CD14-positive monocyte (primary cell): ENCODE data around the gene GOLIM4. TPM values are rescaled to one million over a fixed set of nuclear protein-coding genes. Genes with fewer than 3 reads are reported as not detected.

ENCODE experiments used
- DNase-seq, 3 donors: peaks; one replicate each; pipeline ENCODE4 v3.0.0-alpha.2; 2011 to 2022
- H2AFZ ChIP-seq: 2 replicates; pipeline ENCODE4 v1.6.0; 2012; ENCODE audit warnings: mild to moderate bottlenecking, low read depth, low read length, inconsistent platforms; ENCODE audit not compliant: insufficient read depth, poor library complexity, severe bottlenecking
- H3K27ac ChIP-seq, 2 donors: 1 replicate in 1 of 2; 2 replicates in 1 of 2; pipeline ENCODE4 v1.5.1; 2012 to 2013; ENCODE audit warnings: low read length in 2 of 2, control low read depth in 1 of 2, inconsistent platforms in 1 of 2, low read depth in 1 of 2, mild to moderate bottlenecking in 1 of 2
- H3K27me3 ChIP-seq, 2 donors: one replicate each; pipeline versions ENCODE4 v1.6.0 to v1.6.1; 2011 to 2013; ENCODE audit warnings: low read length in 2 of 2; ENCODE audit not compliant: control insufficient read depth in 2 of 2, insufficient read depth in 2 of 2
- H3K36me3 ChIP-seq, 2 donors: replicated peaks in 1 of 2; 1 replicate in 1 of 2; 2 replicates in 1 of 2; pipeline versions ENCODE4 v1.5.1 to v1.6.1; 2012 to 2013; ENCODE audit warnings: low read length in 2 of 2, control low read depth in 1 of 2, inconsistent platforms in 1 of 2, mild to moderate bottlenecking in 1 of 2; ENCODE audit not compliant: insufficient read depth in 2 of 2, control insufficient read depth in 1 of 2
- H3K4me1 ChIP-seq, 2 donors: 1 replicate in 1 of 2; 2 replicates in 1 of 2; pipeline versions ENCODE4 v1.5.1 to v1.6.1; 2012 to 2013; ENCODE audit warnings: low read length in 2 of 2, control low read depth in 1 of 2, inconsistent platforms in 1 of 2, mild to moderate bottlenecking in 1 of 2, moderate library complexity in 1 of 2; ENCODE audit not compliant: insufficient read depth in 2 of 2, control insufficient read depth in 1 of 2
- H3K4me2 ChIP-seq: replicated peaks from 2 replicates; pipeline ENCODE3; 2012; ENCODE audit warnings: low read length, moderate library complexity, mild to moderate bottlenecking; ENCODE audit not compliant: poor library complexity, severe bottlenecking; ENCODE audit errors: extremely low read depth
- H3K4me3 ChIP-seq, 3 experiments: fragments of 200-600 bp in 1 of 3; sonication (generic) in 1 of 3; replicated peaks in 1 of 3; 1 replicate in 2 of 3; 2 replicates in 1 of 3; pipeline ENCODE4 v1.5.1; 2011 to 2013; ENCODE audit warnings: low read length in 3 of 3, mild to moderate bottlenecking in 3 of 3, control low read depth in 2 of 3, low read depth in 2 of 3, inconsistent platforms in 1 of 3, moderate library complexity in 1 of 3
- H3K79me2 ChIP-seq: 2 replicates; pipeline ENCODE4 v1.6.0; 2012; ENCODE audit warnings: mild to moderate bottlenecking, control low read depth, inconsistent platforms, low read length, moderate library complexity; ENCODE audit not compliant: insufficient read depth
- H3K9ac ChIP-seq: 2 replicates; pipeline ENCODE4 v1.6.0; 2017; ENCODE audit warnings: low read length, mild to moderate bottlenecking; ENCODE audit not compliant: insufficient read depth, poor library complexity, severe bottlenecking
- H3K9me3 ChIP-seq, 2 donors: replicated peaks in 1 of 2; 1 replicate in 1 of 2; 2 replicates in 1 of 2; pipeline versions ENCODE4 v1.5.1 to v1.6.1; 2012 to 2013; ENCODE audit warnings: low read length in 2 of 2, control low read depth in 1 of 2; ENCODE audit not compliant: control insufficient read depth in 1 of 2, insufficient read depth in 1 of 2
- H4K20me1 ChIP-seq: 2 replicates; pipeline ENCODE4 v1.6.0; 2012; ENCODE audit warnings: mild to moderate bottlenecking, low read length, control low read depth, moderate library complexity; ENCODE audit not compliant: insufficient read depth
- H3K27ac Mint-ChIP-seq, 7 donors: one replicate each; pipeline ENCODE4 v1.8.0; 2020; ENCODE audit warnings: mild to moderate bottlenecking in 7 of 7, mixed read lengths in 7 of 7, moderate library complexity in 6 of 7, inconsistent platforms in 2 of 7
- H3K27me3 Mint-ChIP-seq, 3 donors: one replicate each; pipeline ENCODE4 v1.8.0; 2021 to 2022; ENCODE audit warnings: low read depth in 3 of 3, mild to moderate bottlenecking in 3 of 3, mixed read lengths in 3 of 3, moderate library complexity in 3 of 3, inconsistent platforms in 1 of 3
- H3K36me3 Mint-ChIP-seq, 2 donors: one replicate each; pipeline ENCODE4 v1.8.0; 2020; ENCODE audit warnings: mixed read lengths in 2 of 2, inconsistent platforms in 1 of 2, mild to moderate bottlenecking in 1 of 2
- H3K4me1 Mint-ChIP-seq: one replicate; pipeline ENCODE4 v1.8.0; 2020; ENCODE audit warnings: mild to moderate bottlenecking, mixed read lengths
- H3K4me3 Mint-ChIP-seq, 2 donors: one replicate each; pipeline ENCODE4 v1.8.0; 2020; ENCODE audit warnings: mild to moderate bottlenecking in 2 of 2, mixed read lengths in 2 of 2, moderate library complexity in 1 of 2
- H3K9me3 Mint-ChIP-seq, 7 donors: one replicate each; pipeline ENCODE4 v1.8.0; 2020 to 2022; ENCODE audit warnings: mixed read lengths in 7 of 7, mild to moderate bottlenecking in 6 of 7, moderate library complexity in 6 of 7, inconsistent platforms in 2 of 7
- CTCF ChIP-seq: fragments of 200-600 bp; IDR thresholded peaks from one replicate; pipeline ENCODE4 v1.8.0; 2022; ENCODE audit warnings: antibody characterized with exemption, mild to moderate bottlenecking
- WGBS: methylation state at CpG from one replicate; pipeline ENCODE4 v1.1.5; 2013; ENCODE audit warnings: missing lambda C conversion rate; ENCODE audit not compliant: insufficient coverage; 5-methylcytosine and 5-hydroxymethylcytosine counted together
- intact Hi-C, 2 donors: fragments of 100-400 bp; cut with micrococcal nuclease; formaldehyde crosslinking; loops; one replicate each; pipeline versions ENCODE4 v1.15.0 to v1.15.1; 2023
- polyA plus RNA-seq, 3 donors: library from polyadenylated mRNA; depleted of rRNA in 1 of 3; unstranded in 2 of 3; stranded (reverse) in 1 of 3; fragments of 300-500 nt in 2 of 3; fragments of >200 nt in 1 of 3; fragmentation: Illumina TruSeq in 2 of 3; gene quantifications; 1 replicate in 2 of 3; 2 replicates in 1 of 3; pipeline ENCODE4 v1.2.3, GENCODE V29; 2012 to 2021

The GOLIM4 gene
- polyA plus RNA-seq, 3 donors, result 3.5 to 6.4 (median 5.8) TPM

DNA sequence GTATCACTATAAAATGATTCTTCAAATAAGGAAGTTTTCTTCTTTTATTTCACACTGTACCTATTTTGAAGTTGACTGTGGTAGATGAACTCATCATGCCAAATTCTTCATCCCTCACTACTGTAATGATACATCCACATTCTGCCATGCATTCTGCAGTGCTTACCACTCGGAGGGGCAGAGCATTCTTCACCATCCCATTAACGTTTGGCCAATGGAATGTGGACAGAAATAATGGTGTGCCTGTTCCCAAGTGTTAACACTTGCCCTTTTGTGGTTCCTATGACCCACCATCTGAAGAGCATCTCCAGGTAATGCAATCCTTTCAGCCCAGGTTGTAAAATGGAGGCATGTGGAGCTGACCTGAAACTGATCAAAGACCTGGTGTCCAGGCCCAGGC lies 18.6 kb downstream of the GOLIM4 start:
- H3K27me3 ChIP-seq, result no peaks in the 10 kb centered on the region
- Mint-ChIP-seq H3K36me3 (peaks cover 3 to 4% of the 10 kb centered on the region in 2 donors), H3K27ac (no peak overlapping the region), H3K27me3 (no peaks in the 10 kb centered on the region), H3K4me3 (no peak overlapping the region), H3K9me3 (no peaks in the 10 kb centered on the region), H3K4me1 (peaks cover 7% of the 10 kb centered on the region)
- no peaks in the 10 kb centered on the region for H3K9me3 ChIP-seq
- no peak overlapping the region for H2AFZ ChIP-seq
- intact Hi-C loops, result no loop called here
- H3K4me2 ChIP-seq, result no peak overlapping the region
- peaks cover 11% of the 10 kb centered on the region for H3K79me2 ChIP-seq
- no peak overlapping the region for H3K9ac ChIP-seq
- no CpG with 5 or more reads among the region's 2 CpGs for WGBS
- TF ChIP-seq CTCF, result no peak
- H4K20me1 ChIP-seq, result no peaks in the 10 kb centered on the region
- no peaks in the 10 kb centered on the region for H3K4me1 ChIP-seq
- H3K36me3 ChIP-seq, result no peaks in the 10 kb centered on the region
- H3K4me3 ChIP-seq, result no peak overlapping the region
- no peak overlapping the region for H3K27ac ChIP-seq
- no peak for DNase-seq

DNA sequence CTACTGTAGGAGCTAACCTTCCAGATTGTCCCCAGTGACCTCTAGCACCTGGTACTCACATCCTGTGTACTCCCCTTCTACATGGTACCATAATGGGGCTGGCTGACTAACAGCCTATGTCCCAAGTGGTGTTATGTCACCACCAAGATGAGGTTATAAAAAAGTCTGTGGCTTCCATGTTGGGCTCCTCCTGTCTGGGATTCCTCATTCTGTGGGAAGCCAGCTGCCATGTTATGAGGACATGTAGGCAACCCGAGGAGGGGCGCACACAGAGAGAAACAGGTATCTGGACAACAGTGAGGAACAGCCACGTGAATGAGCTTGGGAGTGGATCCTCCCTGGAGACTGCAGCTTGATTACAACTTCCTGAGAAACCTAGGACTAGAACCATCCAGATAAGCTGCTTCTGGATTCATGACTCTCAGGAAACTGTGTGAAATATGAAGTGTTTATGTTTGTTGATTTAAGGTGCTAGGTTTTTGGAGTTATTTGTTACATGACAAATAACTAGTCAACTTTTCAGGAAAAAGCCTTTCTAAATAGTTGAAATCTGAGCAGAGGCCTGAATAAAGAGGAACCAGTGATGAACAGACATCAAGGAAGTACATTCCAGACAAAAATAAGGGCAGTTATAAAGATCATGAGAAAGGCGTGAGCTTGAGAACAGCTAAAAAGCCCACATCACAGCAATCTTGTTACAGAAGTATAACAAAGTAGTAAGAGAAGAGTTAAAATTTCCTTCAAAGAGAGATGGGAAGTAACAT lies 21.7 kb downstream of the GOLIM4 start:
- no peaks in the 10 kb centered on the region for H3K36me3 ChIP-seq
- H3K4me1 ChIP-seq, result no peaks in the 10 kb centered on the region
- peaks cover 0 to 1% (median 0%) of the 10 kb centered on the region in 3 donors for H3K27me3 Mint-ChIP-seq
- TF ChIP-seq CTCF, result no peak
- 89% methylated on average over 3 of the region's 4 CpGs for WGBS
- H4K20me1 ChIP-seq, result no peaks in the 10 kb centered on the region
- H3K4me1 Mint-ChIP-seq, result peaks cover 7% of the 10 kb centered on the region
- no peak overlapping the region for H3K4me2 ChIP-seq
- H3K9me3 Mint-ChIP-seq, result no peaks in the 10 kb centered on the region
- no peaks in the 10 kb centered on the region for H3K79me2 ChIP-seq
- peak in 1 of 3 donors; percentile 22 for DNase-seq
- peak overlapping the region in 4 of 7 donors; percentile 5 to 37 (median 20) for H3K27ac Mint-ChIP-seq
- no peaks in the 10 kb centered on the region for H3K27me3 ChIP-seq
- peak overlapping the region in 1 of 2 donors; percentile 17 for H3K27ac ChIP-seq
- intact Hi-C loops, result no loop called here
- H3K9ac ChIP-seq, result no peak overlapping the region
- peaks cover 4 to 8% of the 10 kb centered on the region in 2 donors for H3K36me3 Mint-ChIP-seq
- no peak overlapping the region for H3K4me3 ChIP-seq
- no peak overlapping the region for H3K4me3 Mint-ChIP-seq
- no peaks in the 10 kb centered on the region for H3K9me3 ChIP-seq
- no peak overlapping the region for H2AFZ ChIP-seq
